Osteocyte (in vitro differentiated cells): ENCODE results near the gene EYA2. TPM values are rescaled to one million over a fixed set of nuclear protein-coding genes. Genes with fewer than 3 reads are reported as not detected.

ENCODE experiments used
- DNase-seq: peaks from one replicate; pipeline ENCODE4 v3.0.0; 2021; ENCODE audit warnings: mixed read lengths; ENCODE audit not compliant: unreplicated experiment; ENCODE audit errors: extremely low spot score
- H3K27ac Mint-ChIP-seq: one replicate; pipeline ENCODE4 v1.8.0; 2021; ENCODE audit warnings: mild to moderate bottlenecking, mixed read lengths; ENCODE audit not compliant: unreplicated experiment
- H3K27me3 Mint-ChIP-seq: one replicate; pipeline ENCODE4 v1.8.0; 2021; ENCODE audit warnings: mixed read lengths; ENCODE audit not compliant: unreplicated experiment
- H3K36me3 Mint-ChIP-seq: one replicate; pipeline ENCODE4 v1.8.0; 2021; ENCODE audit warnings: mixed read lengths; ENCODE audit not compliant: unreplicated experiment
- H3K4me1 Mint-ChIP-seq: one replicate; pipeline ENCODE4 v1.8.0; 2021; ENCODE audit warnings: mixed read lengths; ENCODE audit not compliant: unreplicated experiment
- H3K4me3 Mint-ChIP-seq: one replicate; pipeline ENCODE4 v1.8.0; 2021; ENCODE audit warnings: mild to moderate bottlenecking, moderate library complexity, mixed read lengths; ENCODE audit not compliant: unreplicated experiment
- H3K9me3 Mint-ChIP-seq: one replicate; pipeline ENCODE4 v1.8.0; 2021; ENCODE audit warnings: mixed read lengths; ENCODE audit not compliant: unreplicated experiment
- CTCF ChIP-seq: fragments of 200-600 bp; sonication (generic); IDR thresholded peaks from 2 replicates; pipeline ENCODE4 v1.5.0; 2021; ENCODE audit warnings: antibody characterized with exemption, mild to moderate bottlenecking, moderate library complexity
- total RNA-seq: library from RNA; stranded (reverse); gene quantifications from 2 replicates; pipeline ENCODE4 v1.2.1, GENCODE V29; 2021

EYA2 gene
- total RNA-seq, 1 donor from 2014 or later: not detected

GRCh38 chr20:46894971-46895905 is 595 bp downstream of the EYA2 start:
- H3K27me3 Mint-ChIP-seq: peaks cover 79% of the 10 kb centered on the region
- no peak for DNase-seq
- no peak overlapping the region for H3K4me3 Mint-ChIP-seq
- peaks cover 10% of the 10 kb centered on the region for H3K4me1 Mint-ChIP-seq
- H3K9me3 Mint-ChIP-seq: peaks cover 5% of the 10 kb centered on the region
- no peak overlapping the region for H3K27ac Mint-ChIP-seq
- H3K36me3 Mint-ChIP-seq: no peaks in the 10 kb centered on the region
- no peak for TF ChIP-seq CTCF

GRCh38 chr20:46895906-46896242 is 1.2 kb downstream of the EYA2 start:
- Mint-ChIP-seq H3K36me3 (no peaks in the 10 kb centered on the region), H3K9me3 (peaks cover under 1% of the 10 kb centered on the region), H3K4me3 (no peak overlapping the region), H3K4me1 (peaks cover 10% of the 10 kb centered on the region), H3K27ac (no peak overlapping the region), H3K27me3 (peaks cover 80% of the 10 kb centered on the region)
- TF ChIP-seq CTCF: no peak
- no peak for DNase-seq

- Mint-ChIP-seq H3K36me3 (no peaks in the 10 kb centered on the region), H3K27me3 (peaks cover 91% of the 10 kb centered on the region), H3K4me3 (no peak overlapping the region), H3K9me3 (no peaks in the 10 kb centered on the region), H3K27ac (no peak overlapping the region), H3K4me1 (peaks cover 10% of the 10 kb centered on the region)
- no peak for TF ChIP-seq CTCF
- no peak for DNase-seq
Observed at GRCh38 chr20:46897328-46897880, 2.8 kb downstream of the EYA2 start.

- H3K27ac Mint-ChIP-seq: no peak overlapping the region
- peaks cover 91% of the 10 kb centered on the region for H3K27me3 Mint-ChIP-seq
- no peaks in the 10 kb centered on the region for H3K9me3 Mint-ChIP-seq
- no peak for TF ChIP-seq CTCF
- DNase-seq: no peak
- peaks cover 10% of the 10 kb centered on the region for H3K4me1 Mint-ChIP-seq
- H3K36me3 Mint-ChIP-seq: no peaks in the 10 kb centered on the region
- H3K4me3 Mint-ChIP-seq: no peak overlapping the region
Observed at GRCh38 chr20:46898423-46898822, 3.8 kb downstream of the EYA2 start.

- Mint-ChIP-seq H3K36me3 (no peaks in the 10 kb centered on the region), H3K4me3 (no peak overlapping the region), H3K9me3 (no peaks in the 10 kb centered on the region), H3K27me3 (peaks cover 84% of the 10 kb centered on the region), H3K27ac (no peak overlapping the region), H3K4me1 (peaks cover 7% of the 10 kb centered on the region)
- DNase-seq: no peak
- TF ChIP-seq CTCF: no peak
Observed at GRCh38 chr20:46899621-46900020, 5.0 kb downstream of the EYA2 start.
